PC-3 (cell line): ENCODE measurements around the gene CARHSP1. TPM values are rescaled to one million over a fixed set of nuclear protein-coding genes. Genes with fewer than 3 reads are reported as not detected.

ENCODE experiments used
- ATAC-seq: fragments of 200-7000 bp; cut with Tn5 transposase; 2 replicates; pipeline ENCODE4 v1.9.1; 2020; ENCODE audit warnings: mild to moderate bottlenecking, moderate library complexity
- BruUV-seq: library from RNA; stranded (reverse); fragments of 400-500 nt; replicated peaks from 2 replicates; lab custom pipeline; 2021; lab: Mats Ljungman, UMichigan
- CTCF ChIA-PET: fragments of 300-600 bp; sonication (Branson Sonifier 250); formaldehyde crosslinking; loops from one replicate; lab custom pipeline; 2022; ENCODE audit warnings: antibody characterized with exemption; lab: Charles Lee
- POLR2A ChIA-PET: fragments of 300-600 bp; sonication (Branson Sonifier 250); formaldehyde crosslinking; loops from one replicate; lab custom pipeline; 2022; ENCODE audit warnings: antibody characterized with exemption; ENCODE audit not compliant: unreplicated experiment; lab: Charles Lee
- DNase-seq: peaks from one replicate; pipeline ENCODE4 v3.0.0-alpha.2; 2015
- H2AFZ ChIP-seq: fragments of 300-600 bp; sonication (generic); 2 replicates; pipeline ENCODE4 v1.6.0; 2016; ENCODE audit warnings: antibody characterized with exemption, low read length
- H3F3A ChIP-seq: fragments of 300-600 bp; sonication (generic); one replicate; pipeline ENCODE4 v1.6.0; 2017; ENCODE audit warnings: antibody characterized with exemption, low read length, control low read depth, mild to moderate bottlenecking; ENCODE audit not compliant: unreplicated experiment
- H3K27ac ChIP-seq: fragments of 300-600 bp; sonication (generic); 2 replicates; pipeline ENCODE4 v1.5.1; 2016; ENCODE audit warnings: mild to moderate bottlenecking, low read length
- H3K27me3 ChIP-seq: fragments of 300-600 bp; sonication (generic); 2 replicates; pipeline ENCODE4 v1.6.1; 2016; ENCODE audit warnings: low read length, mixed read lengths
- H3K36me3 ChIP-seq: fragments of 300-600 bp; sonication (generic); 2 replicates; pipeline ENCODE4 v1.6.1; 2016; ENCODE audit warnings: low read depth, mixed run types, low read length, mixed read lengths
- H3K4me1 ChIP-seq: fragments of 300-600 bp; sonication (generic); 2 replicates; pipeline ENCODE4 v1.5.1; 2016; ENCODE audit warnings: low read length; ENCODE audit not compliant: insufficient read depth
- H3K4me2 ChIP-seq: fragments of 300-600 bp; sonication (generic); 2 replicates; pipeline ENCODE4 v1.6.0; 2016; ENCODE audit warnings: low read length
- H3K4me3 ChIP-seq: fragments of 300-600 bp; sonication (generic); 2 replicates; pipeline ENCODE4 v1.5.1; 2016; ENCODE audit warnings: mild to moderate bottlenecking, low read length, mixed read lengths
- H3K79me2 ChIP-seq: fragments of 300-600 bp; sonication (generic); 2 replicates; pipeline ENCODE4 v1.6.1; 2017; ENCODE audit warnings: low read length, mixed read lengths
- H3K9ac ChIP-seq: fragments of 300-600 bp; sonication (generic); 2 replicates; pipeline ENCODE4 v1.6.0; 2016; ENCODE audit warnings: mild to moderate bottlenecking, low read length
- H3K9me2 ChIP-seq: fragments of 300-600 bp; sonication (generic); replicated peaks from 2 replicates; pipeline ENCODE4 v1.6.1; 2016; ENCODE audit warnings: mixed run types, low read length, mixed read lengths
- H3K9me3 ChIP-seq: fragments of 300-600 bp; sonication (generic); 2 replicates; pipeline ENCODE4 v1.6.1; 2016; ENCODE audit warnings: low read length, mixed read lengths
- H4K20me1 ChIP-seq: fragments of 300-600 bp; sonication (generic); 2 replicates; pipeline ENCODE4 v1.6.1; 2016; ENCODE audit warnings: low read length, mixed read lengths
- EZH2 ChIP-seq: fragments of 300-600 bp; sonication (generic); IDR thresholded peaks from one replicate; pipeline ENCODE4 v1.6.1; 2017; ENCODE audit warnings: antibody characterized with exemption, mild to moderate bottlenecking, low read length; ENCODE audit not compliant: unreplicated experiment
- EZH2phosphoT487 ChIP-seq: fragments of 300-600 bp; sonication (generic); IDR thresholded peaks from 2 replicates; pipeline ENCODE4 v1.6.1; 2018; ENCODE audit warnings: mild to moderate bottlenecking, antibody characterized with exemption, low read length, borderline replicate concordance
- intact Hi-C: fragments of 100-400 bp; cut with micrococcal nuclease; formaldehyde crosslinking; loops from 2 replicates; pipeline ENCODE4 v1.9.0; 2023
- total RNA-seq: library from RNA; depleted of rRNA; stranded (reverse); fragments of >200 nt; gene quantifications from 2 replicates; pipeline ENCODE4 v1.2.3, GENCODE V29; 2014
- TF ChIP-seq, protein P1 (sequence below): fragments of 300-600 bp; sonication (generic); conservative IDR thresholded peaks from 2 replicates; pipeline ENCODE4 v1.5.1; 2017; ENCODE audit warnings: antibody characterized with exemption, low read depth, mild to moderate bottlenecking, low read length

Gene CARHSP1
- total RNA-seq, 1 experiment from 2014 or later = 142 TPM

DNA sequence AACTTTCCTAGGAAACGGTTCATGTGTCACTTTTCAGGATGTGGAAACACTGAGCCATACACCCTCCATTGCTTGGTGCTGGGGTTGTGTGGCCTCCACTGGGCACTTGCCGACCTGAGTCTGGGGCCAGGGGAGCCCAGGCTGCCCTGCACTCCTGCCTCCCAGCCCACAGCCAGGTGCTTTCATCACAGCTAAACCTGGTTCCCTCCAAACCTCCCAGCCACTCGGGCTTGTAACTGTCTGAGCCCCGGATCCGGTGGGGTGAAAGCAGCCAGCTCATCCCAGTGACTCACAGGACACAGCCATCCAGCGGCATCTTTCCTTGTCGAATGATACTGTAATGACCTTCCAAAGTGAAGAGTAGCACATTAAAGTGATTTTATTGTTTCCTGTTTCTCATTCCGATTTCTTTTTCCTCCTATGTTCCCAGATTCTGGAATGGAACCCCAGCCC is 19.8 kb downstream of the CARHSP1 start:
- Histone ChIP-seq H3K4me2 (peak overlapping the region; percentile 31), H3K9me2 (no peaks in the 10 kb centered on the region), H3K9ac (peak overlapping the region; percentile 56), H3K27me3 (no peaks in the 10 kb centered on the region), H3K36me3 (peaks cover 7% of the 10 kb centered on the region; the same call in 1 of the 2 replicates), H4K20me1 (no peaks in the 10 kb centered on the region), H3K4me3 (no peak overlapping the region), H3F3A (peaks cover 5% of the 10 kb centered on the region), H3K27ac (peak overlapping the region; percentile 91), H2AFZ (no peak overlapping the region), H3K9me3 (no peaks in the 10 kb centered on the region), H3K4me1 (peaks cover 28% of the 10 kb centered on the region), H3K79me2 (0 out of 2 replicates have a peak, but pooled peaks cover 6% of the 10 kb centered on the region)
- ATAC-seq (peak; percentile 70), DNase-seq (peak; percentile 63)
- ChIA-PET CTCF (interaction anchor here (0.5 kb wide), 1 partner anchor 20 kb away, joined by 3 read pairs; the partner anchor contains the start of gene CARHSP1), POLR2A (interaction anchor here (0.6 kb wide), 2 partner anchors 12 to 186 kb away, joined by 3 to 5 read pairs; no protein-coding TSS in a partner anchor)
- no TSS peak for BruUV-seq
- intact Hi-C loops = no loop called here
- TF ChIP-seq EZH2phosphoT487 (no peak), EZH2 (no peak)
- TF ChIP-seq, protein P1, sequence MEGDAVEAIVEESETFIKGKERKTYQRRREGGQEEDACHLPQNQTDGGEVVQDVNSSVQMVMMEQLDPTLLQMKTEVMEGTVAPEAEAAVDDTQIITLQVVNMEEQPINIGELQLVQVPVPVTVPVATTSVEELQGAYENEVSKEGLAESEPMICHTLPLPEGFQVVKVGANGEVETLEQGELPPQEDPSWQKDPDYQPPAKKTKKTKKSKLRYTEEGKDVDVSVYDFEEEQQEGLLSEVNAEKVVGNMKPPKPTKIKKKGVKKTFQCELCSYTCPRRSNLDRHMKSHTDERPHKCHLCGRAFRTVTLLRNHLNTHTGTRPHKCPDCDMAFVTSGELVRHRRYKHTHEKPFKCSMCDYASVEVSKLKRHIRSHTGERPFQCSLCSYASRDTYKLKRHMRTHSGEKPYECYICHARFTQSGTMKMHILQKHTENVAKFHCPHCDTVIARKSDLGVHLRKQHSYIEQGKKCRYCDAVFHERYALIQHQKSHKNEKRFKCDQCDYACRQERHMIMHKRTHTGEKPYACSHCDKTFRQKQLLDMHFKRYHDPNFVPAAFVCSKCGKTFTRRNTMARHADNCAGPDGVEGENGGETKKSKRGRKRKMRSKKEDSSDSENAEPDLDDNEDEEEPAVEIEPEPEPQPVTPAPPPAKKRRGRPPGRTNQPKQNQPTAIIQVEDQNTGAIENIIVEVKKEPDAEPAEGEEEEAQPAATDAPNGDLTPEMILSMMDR = no peak

DNA sequence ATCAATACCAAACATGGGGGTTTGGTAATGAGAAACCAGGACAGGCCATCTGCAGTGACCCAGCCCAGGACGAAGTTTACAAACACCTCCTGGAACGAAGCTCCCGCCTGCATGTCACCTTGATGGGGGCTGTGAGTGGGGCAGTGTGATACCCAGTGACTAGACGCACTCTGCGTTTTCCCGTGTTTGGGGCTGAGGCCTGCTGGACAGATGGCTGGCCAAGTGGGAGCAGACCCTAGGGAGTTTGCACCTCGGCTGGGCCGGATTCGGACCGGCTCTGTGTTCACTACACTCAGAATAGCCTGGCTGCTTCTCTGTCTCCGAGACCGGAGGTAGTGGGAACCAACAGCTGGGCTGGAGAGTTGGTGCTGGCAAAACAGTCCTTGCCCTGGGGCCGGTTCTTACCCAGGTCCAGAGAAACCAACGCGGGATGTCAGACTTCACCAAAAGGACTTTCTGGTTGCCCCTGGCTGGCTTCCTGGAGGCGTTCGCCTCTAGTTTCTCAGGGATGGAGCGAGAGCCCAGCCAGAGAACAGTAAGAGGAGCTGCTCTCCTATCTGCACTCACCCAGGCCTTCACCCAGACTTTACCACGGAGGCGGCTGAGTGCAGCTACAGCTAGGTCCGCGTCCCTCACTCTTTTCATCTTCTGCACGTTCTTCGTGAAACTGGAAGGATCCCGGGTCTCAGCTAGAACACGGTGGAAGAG is 20.4 kb downstream of the CARHSP1 start:
- H3K4me3 ChIP-seq = no peak overlapping the region
- H3K9ac ChIP-seq = peak overlapping the region; percentile 41
- peaks cover 28% of the 10 kb centered on the region for H3K4me1 ChIP-seq
- no peaks in the 10 kb centered on the region for H3K9me3 ChIP-seq
- H3K4me2 ChIP-seq = peak overlapping the region; percentile 31
- no peak overlapping the region for H2AFZ ChIP-seq
- no TSS peak for BruUV-seq
- intact Hi-C loops = no loop called here
- peaks cover 5% of the 10 kb centered on the region for H3F3A ChIP-seq
- POLR2A ChIA-PET = interaction anchor here (0.6 kb wide), 2 partner anchors 13 to 186 kb away, joined by 3 to 5 read pairs; no protein-coding TSS in a partner anchor
- H3K27ac ChIP-seq = peak overlapping the region; percentile 91
- H4K20me1 ChIP-seq = no peaks in the 10 kb centered on the region
- H3K9me2 ChIP-seq = no peaks in the 10 kb centered on the region
- TF ChIP-seq, protein P1 = no peak
- TF ChIP-seq EZH2 = no peak
- TF ChIP-seq EZH2phosphoT487 = no peak
- no peak for DNase-seq
- no peaks in the 10 kb centered on the region for H3K27me3 ChIP-seq
- H3K79me2 ChIP-seq = 0 out of 2 replicates have a peak, but pooled peaks cover 6% of the 10 kb centered on the region
- ATAC-seq = no peak; the same call in 1 of the 2 replicates
- CTCF ChIA-PET = interaction anchor here (0.5 kb wide), 1 partner anchor 21 kb away, joined by 3 read pairs; the partner anchor contains the start of gene CARHSP1
- H3K36me3 ChIP-seq = peaks cover 7% of the 10 kb centered on the region; the same call in 1 of the 2 replicates

DNA sequence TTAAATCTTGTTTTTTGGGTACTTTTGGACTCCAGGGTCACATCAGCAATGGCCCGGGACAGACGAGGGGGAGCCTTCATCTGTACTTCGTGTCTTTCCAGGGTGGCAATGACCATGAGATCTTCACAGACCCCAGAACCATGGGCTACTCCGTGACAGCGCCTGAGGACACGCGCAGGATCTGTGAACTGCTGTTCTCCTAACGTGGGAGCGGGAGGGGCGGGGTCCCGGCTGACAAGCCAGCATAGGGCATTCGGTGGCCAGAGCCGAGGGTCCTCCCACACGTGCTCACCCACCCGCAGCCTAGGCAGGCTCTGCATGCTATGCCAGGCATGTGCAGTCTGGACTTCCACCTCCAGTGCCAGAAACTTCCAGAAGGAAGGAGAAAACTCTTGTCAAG is 21.2 kb downstream of the CARHSP1 start:
- POLR2A ChIA-PET = no interaction called here
- Histone ChIP-seq H3K27me3 (no peaks in the 10 kb centered on the region), H3K4me2 (no peak overlapping the region), H3F3A (peaks cover 5% of the 10 kb centered on the region), H3K4me1 (peaks cover 28% of the 10 kb centered on the region), H2AFZ (no peak overlapping the region), H3K9ac (no peak overlapping the region), H4K20me1 (no peaks in the 10 kb centered on the region), H3K4me3 (no peak overlapping the region), H3K9me2 (no peaks in the 10 kb centered on the region), H3K79me2 (0 out of 2 replicates have a peak, but pooled peaks cover 6% of the 10 kb centered on the region), H3K9me3 (no peaks in the 10 kb centered on the region), H3K27ac (no peak overlapping the region), H3K36me3 (peaks cover 7% of the 10 kb centered on the region; the same call in 1 of the 2 replicates)
- BruUV-seq = no TSS peak
- ATAC-seq (no peak), DNase-seq (no peak)
- intact Hi-C loops = no loop called here
- CTCF ChIA-PET = no interaction called here
- TF ChIP-seq EZH2 (no peak), EZH2phosphoT487 (no peak)
- TF ChIP-seq, protein P1 = no peak
